Measurements from ENCODE around the gene ARHGEF28.

The ARHGEF28 gene

DNA sequence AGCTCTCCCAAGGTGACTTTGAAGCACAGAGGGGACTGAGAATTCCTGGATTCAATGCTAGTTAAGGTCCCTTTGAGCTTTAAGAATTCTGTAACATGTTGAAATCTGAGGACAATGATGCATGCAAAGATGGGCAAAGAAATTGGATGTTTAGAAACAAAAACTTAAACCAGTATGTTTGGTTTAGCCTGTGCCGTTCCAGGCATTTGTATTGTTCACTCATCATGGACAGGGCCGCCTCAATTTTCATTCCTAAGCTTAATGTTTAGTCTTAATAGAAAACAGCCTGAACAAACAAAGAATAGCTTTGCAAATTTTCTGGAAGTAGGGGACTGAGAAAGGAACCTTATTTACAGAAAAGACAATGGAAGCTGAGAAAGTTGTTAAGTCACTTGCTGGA lies 267.8 kb downstream of the ARHGEF28 start:
- H3K4me2 ChIP-seq (ENCODE audit: insufficient read depth, low read length), result no peak overlapping the region
- TF ChIP-seq, protein P1, sequence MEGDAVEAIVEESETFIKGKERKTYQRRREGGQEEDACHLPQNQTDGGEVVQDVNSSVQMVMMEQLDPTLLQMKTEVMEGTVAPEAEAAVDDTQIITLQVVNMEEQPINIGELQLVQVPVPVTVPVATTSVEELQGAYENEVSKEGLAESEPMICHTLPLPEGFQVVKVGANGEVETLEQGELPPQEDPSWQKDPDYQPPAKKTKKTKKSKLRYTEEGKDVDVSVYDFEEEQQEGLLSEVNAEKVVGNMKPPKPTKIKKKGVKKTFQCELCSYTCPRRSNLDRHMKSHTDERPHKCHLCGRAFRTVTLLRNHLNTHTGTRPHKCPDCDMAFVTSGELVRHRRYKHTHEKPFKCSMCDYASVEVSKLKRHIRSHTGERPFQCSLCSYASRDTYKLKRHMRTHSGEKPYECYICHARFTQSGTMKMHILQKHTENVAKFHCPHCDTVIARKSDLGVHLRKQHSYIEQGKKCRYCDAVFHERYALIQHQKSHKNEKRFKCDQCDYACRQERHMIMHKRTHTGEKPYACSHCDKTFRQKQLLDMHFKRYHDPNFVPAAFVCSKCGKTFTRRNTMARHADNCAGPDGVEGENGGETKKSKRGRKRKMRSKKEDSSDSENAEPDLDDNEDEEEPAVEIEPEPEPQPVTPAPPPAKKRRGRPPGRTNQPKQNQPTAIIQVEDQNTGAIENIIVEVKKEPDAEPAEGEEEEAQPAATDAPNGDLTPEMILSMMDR (IDR thresholded peaks at IDR 0.05; ENCODE audit: borderline replicate concordance, extremely low read depth, low read length, poor library complexity, severe bottlenecking), result no peak
- no peak for TF ChIP-seq EZH2 (IDR thresholded peaks at IDR 0.05; ENCODE audit: borderline replicate concordance, low read depth, low read length, severe bottlenecking)
- ATAC-seq (ENCODE audit: insufficient read depth, low read depth), result no peak
- H3K9me3 ChIP-seq (ENCODE audit: insufficient read depth, low read length, severe bottlenecking), result no peaks in the 10 kb centered on the region
- H3K4me3 ChIP-seq (ENCODE audit: low read depth in 1 of 2, low read length in 2 of 2), result no peak overlapping the region
- no peak overlapping the region for H3K9ac ChIP-seq (ENCODE audit: low read depth, low read length)
- H4K20me1 ChIP-seq (ENCODE audit: insufficient read depth, low read length), result no peaks in the 10 kb centered on the region
- H2AFZ ChIP-seq (ENCODE audit: low read depth, low read length), result no peak overlapping the region
- no peak overlapping the region for H3K27ac ChIP-seq (ENCODE audit: low read length)
- H3K4me1 ChIP-seq (ENCODE audit: insufficient read depth, low read length), result no peaks in the 10 kb centered on the region
- H3K79me2 ChIP-seq (ENCODE audit: insufficient read depth, low read length), result no peaks in the 10 kb centered on the region
- H3K36me3 ChIP-seq (ENCODE audit: insufficient read depth, low read length), result no peaks in the 10 kb centered on the region
- H3K27me3 ChIP-seq (ENCODE audit: insufficient read depth, low read length, poor library complexity), result peaks cover 3% of the 10 kb centered on the region
- DNase-seq, result no peak

DNA sequence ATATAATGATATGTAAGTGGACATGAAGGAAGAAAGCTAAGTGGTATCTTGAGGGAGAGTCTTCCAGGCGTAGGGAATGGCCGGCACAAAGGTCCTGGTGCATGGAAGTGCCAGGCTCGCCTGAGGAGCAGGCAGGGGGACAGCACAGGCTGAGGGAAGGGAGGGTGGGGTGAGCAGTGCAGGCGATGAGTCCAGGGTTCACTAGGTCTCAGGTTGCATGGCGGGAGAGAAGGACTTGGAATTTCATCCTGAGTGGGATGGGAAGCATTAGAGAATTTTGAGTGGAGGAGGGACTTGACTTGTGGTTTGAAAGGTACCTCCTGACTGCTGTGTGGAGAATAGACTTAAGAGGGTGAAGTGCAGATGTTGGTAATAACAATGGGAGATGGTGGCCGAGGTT lies 268.9 kb downstream of the ARHGEF28 start:
- H3K36me3 ChIP-seq (ENCODE audit: insufficient read depth, low read length), result no peaks in the 10 kb centered on the region
- no peak for ATAC-seq (ENCODE audit: insufficient read depth, low read depth)
- no peak overlapping the region for H3K4me3 ChIP-seq (ENCODE audit: low read depth in 1 of 2, low read length in 2 of 2)
- DNase-seq, result no peak
- H3K4me2 ChIP-seq (ENCODE audit: insufficient read depth, low read length), result no peak overlapping the region
- H3K79me2 ChIP-seq (ENCODE audit: insufficient read depth, low read length), result no peaks in the 10 kb centered on the region
- TF ChIP-seq, protein P1 (IDR thresholded peaks at IDR 0.05; ENCODE audit: borderline replicate concordance, extremely low read depth, low read length, poor library complexity, severe bottlenecking), result no peak
- no peak for TF ChIP-seq EZH2 (IDR thresholded peaks at IDR 0.05; ENCODE audit: borderline replicate concordance, low read depth, low read length, severe bottlenecking)
- H3K9me3 ChIP-seq (ENCODE audit: insufficient read depth, low read length, severe bottlenecking), result no peaks in the 10 kb centered on the region
- H3K4me1 ChIP-seq (ENCODE audit: insufficient read depth, low read length), result no peaks in the 10 kb centered on the region
- H3K27ac ChIP-seq (ENCODE audit: low read length), result no peak overlapping the region
- H3K9ac ChIP-seq (ENCODE audit: low read depth, low read length), result no peak overlapping the region
- H2AFZ ChIP-seq (ENCODE audit: low read depth, low read length), result no peak overlapping the region
- no peaks in the 10 kb centered on the region for H3K27me3 ChIP-seq (ENCODE audit: insufficient read depth, low read length, poor library complexity)
- no peaks in the 10 kb centered on the region for H4K20me1 ChIP-seq (ENCODE audit: insufficient read depth, low read length)

DNA sequence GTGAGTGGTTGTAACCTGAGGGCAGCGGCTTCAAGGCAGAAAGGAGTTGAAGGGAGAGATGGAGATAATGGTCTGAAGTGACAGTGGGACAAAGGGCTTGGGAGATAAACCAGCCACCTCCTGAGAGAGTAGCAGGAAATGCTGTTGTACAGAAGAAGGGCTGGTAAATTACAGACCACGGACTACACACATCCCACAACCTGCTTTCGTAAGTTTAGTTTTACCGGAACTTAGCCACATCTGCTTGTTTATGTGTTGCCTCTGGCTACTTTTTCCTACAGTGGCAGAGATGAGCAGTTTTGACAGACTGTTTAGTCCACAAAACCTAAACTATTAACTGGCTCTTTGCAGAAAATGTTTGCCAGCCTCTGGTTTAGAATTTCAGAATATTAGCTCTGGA lies 269.5 kb downstream of the ARHGEF28 start:
- ATAC-seq (ENCODE audit: insufficient read depth, low read depth) (no peak), DNase-seq (no peak)
- H3K79me2 ChIP-seq (ENCODE audit: insufficient read depth, low read length), result no peaks in the 10 kb centered on the region
- H2AFZ ChIP-seq (ENCODE audit: low read depth, low read length), result no peak overlapping the region
- H3K9ac ChIP-seq (ENCODE audit: low read depth, low read length), result no peak overlapping the region
- no peak overlapping the region for H3K4me2 ChIP-seq (ENCODE audit: insufficient read depth, low read length)
- no peak overlapping the region for H3K27ac ChIP-seq (ENCODE audit: low read length)
- no peaks in the 10 kb centered on the region for H3K9me3 ChIP-seq (ENCODE audit: insufficient read depth, low read length, severe bottlenecking)
- H3K27me3 ChIP-seq (ENCODE audit: insufficient read depth, low read length, poor library complexity), result peaks cover under 1% of the 10 kb centered on the region
- no peaks in the 10 kb centered on the region for H4K20me1 ChIP-seq (ENCODE audit: insufficient read depth, low read length)
- H3K36me3 ChIP-seq (ENCODE audit: insufficient read depth, low read length), result no peaks in the 10 kb centered on the region
- TF ChIP-seq, protein P1 (IDR thresholded peaks at IDR 0.05; ENCODE audit: borderline replicate concordance, extremely low read depth, low read length, poor library complexity, severe bottlenecking), result no peak
- TF ChIP-seq EZH2 (IDR thresholded peaks at IDR 0.05; ENCODE audit: borderline replicate concordance, low read depth, low read length, severe bottlenecking), result no peak
- no peaks in the 10 kb centered on the region for H3K4me1 ChIP-seq (ENCODE audit: insufficient read depth, low read length)
- no peak overlapping the region for H3K4me3 ChIP-seq (ENCODE audit: low read depth in 1 of 2, low read length in 2 of 2)

DNA sequence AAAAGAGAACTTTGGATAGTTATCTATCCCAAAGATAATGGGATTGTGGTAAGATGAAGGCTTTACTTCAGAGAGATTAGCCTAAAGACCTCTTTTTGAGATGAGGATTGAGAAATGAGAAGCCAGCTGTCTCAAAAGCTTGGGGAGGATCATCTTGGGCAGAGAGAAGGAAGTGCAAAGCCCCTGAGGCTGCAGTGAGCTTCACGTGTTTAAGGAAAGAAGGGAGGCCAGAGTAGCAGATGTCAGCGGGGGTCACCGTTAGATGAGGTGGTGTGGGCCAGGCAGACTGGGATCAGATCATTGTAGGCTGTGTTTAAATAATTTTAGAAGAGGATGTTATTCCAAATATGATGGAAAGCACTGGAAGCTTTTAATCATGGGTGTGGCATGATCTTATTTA lies 270.1 kb downstream of the ARHGEF28 start:
- Histone ChIP-seq H3K79me2 (ENCODE audit: insufficient read depth, low read length) (no peaks in the 10 kb centered on the region), H3K36me3 (ENCODE audit: insufficient read depth, low read length) (no peaks in the 10 kb centered on the region), H3K4me1 (ENCODE audit: insufficient read depth, low read length) (no peaks in the 10 kb centered on the region), H3K27ac (ENCODE audit: low read length) (no peak overlapping the region), H3K9ac (ENCODE audit: low read depth, low read length) (no peak overlapping the region), H3K4me3 (ENCODE audit: low read depth in 1 of 2, low read length in 2 of 2) (no peak overlapping the region), H4K20me1 (ENCODE audit: insufficient read depth, low read length) (no peaks in the 10 kb centered on the region), H3K9me3 (ENCODE audit: insufficient read depth, low read length, severe bottlenecking) (no peaks in the 10 kb centered on the region), H3K27me3 (ENCODE audit: insufficient read depth, low read length, poor library complexity) (peaks cover 6% of the 10 kb centered on the region), H2AFZ (ENCODE audit: low read depth, low read length) (no peak overlapping the region), H3K4me2 (ENCODE audit: insufficient read depth, low read length) (no peak overlapping the region)
- no peak for TF ChIP-seq EZH2 (IDR thresholded peaks at IDR 0.05; ENCODE audit: borderline replicate concordance, low read depth, low read length, severe bottlenecking)
- TF ChIP-seq, protein P1 (IDR thresholded peaks at IDR 0.05; ENCODE audit: borderline replicate concordance, extremely low read depth, low read length, poor library complexity, severe bottlenecking), result no peak
- DNase-seq, result no peak
- ATAC-seq (ENCODE audit: insufficient read depth, low read depth), result no peak

Measured in DND-41 (cell line).